GM19324 (cell line): ENCODE measurements around the gene BTBD2.
"Not testable (repeated sequence)": the region's sequence is repeated elsewhere in the genome, so short reads cannot be mapped to it uniquely, and the experiment has no call there.

Source experiments
- ATAC-seq: cut with Tn5 transposase; IDR thresholded peaks from one replicate; pipeline ENCODE4 v1.9.1; 2021; ENCODE audit warnings: mild to moderate bottlenecking, moderate library complexity; ENCODE audit not compliant: unreplicated experiment, low FRiP score

BTBD2 gene

GRCh38 chr19:2040647-2041432 lies 25.3 kb upstream of the BTBD2 start:
- no peak for ATAC-seq

- no peak for ATAC-seq
Measured at GRCh38 chr19:2039959-2040646, 24.6 kb upstream of the BTBD2 start.

GRCh38 chr19:2039089-2039958 lies 23.8 kb upstream of the BTBD2 start:
- no peak for ATAC-seq

- no peak for ATAC-seq
Measured at GRCh38 chr19:2038284-2039088, 23.0 kb upstream of the BTBD2 start.

GRCh38 chr19:2037651-2038255 lies 22.2 kb upstream of the BTBD2 start:
- no peak for ATAC-seq

GRCh38 chr19:2036424-2036823 lies 20.9 kb upstream of the BTBD2 start:
- no peak for ATAC-seq

- no peak for ATAC-seq
Measured at GRCh38 chr19:2035590-2035991, 20.1 kb upstream of the BTBD2 start.

- no peak for ATAC-seq
Measured at GRCh38 chr19:2034729-2035589, 19.4 kb upstream of the BTBD2 start.

GRCh38 chr19:2034253-2034652 lies 18.7 kb upstream of the BTBD2 start:
- not testable (repeated sequence) for ATAC-seq

- ATAC-seq: no peak
Measured at GRCh38 chr19:2033825-2034159, 18.3 kb upstream of the BTBD2 start.

GRCh38 chr19:2033115-2033824 lies 17.8 kb upstream of the BTBD2 start:
- no peak for ATAC-seq

- ATAC-seq: no peak
Measured at GRCh38 chr19:2032296-2032941, 16.9 kb upstream of the BTBD2 start.

GRCh38 chr19:2027361-2027760 lies 11.8 kb upstream of the BTBD2 start:
- ATAC-seq: no peak

GRCh38 chr19:2026770-2027169 lies 11.3 kb upstream of the BTBD2 start:
- ATAC-seq: no peak

- ATAC-seq: no peak
Measured at GRCh38 chr19:2022289-2022688, 6.8 kb upstream of the BTBD2 start.

- no peak for ATAC-seq
Measured at GRCh38 chr19:2021453-2022140, 6.1 kb upstream of the BTBD2 start.

- no peak for ATAC-seq
Measured at GRCh38 chr19:2018752-2019151, 3.2 kb upstream of the BTBD2 start.
